Retinal pigment epithelial cell (primary cell): Measurements from ENCODE around the gene PREX1.

Experiments
- DNase-seq: peaks from one replicate; pipeline ENCODE4 v3.0.0-alpha.2; 2010; ENCODE audit warnings: low read depth
- H3K4me3 ChIP-seq: 2 replicates; pipeline ENCODE4 v1.5.1; 2011; ENCODE audit warnings: mild to moderate bottlenecking, low read length, control low read depth, moderate library complexity
- CTCF ChIP-seq: conservative IDR thresholded peaks from 2 replicates; pipeline ENCODE4 v1.5.1; 2011; ENCODE audit warnings: low read depth, low read length, control low read depth, inconsistent platforms

The PREX1 gene

GRCh38 chr20:48691523-48691922, 136.3 kb downstream of the PREX1 start:
- no peak for DNase-seq
- no peak for TF ChIP-seq CTCF
- no peak overlapping the region for H3K4me3 ChIP-seq

- H3K4me3 ChIP-seq, result no peak overlapping the region
- no peak for DNase-seq
- TF ChIP-seq CTCF, result no peak
Measured at GRCh38 chr20:48690888-48691287, 136.9 kb downstream of the PREX1 start.

- no peak overlapping the region for H3K4me3 ChIP-seq
- no peak for DNase-seq
- TF ChIP-seq CTCF, result no peak
Measured at GRCh38 chr20:48689874-48690571, 137.8 kb downstream of the PREX1 start.

GRCh38 chr20:48689388-48689787, 138.4 kb downstream of the PREX1 start:
- no peak for DNase-seq
- no peak for TF ChIP-seq CTCF
- H3K4me3 ChIP-seq, result no peak overlapping the region

GRCh38 chr20:48688579-48688978, 139.2 kb downstream of the PREX1 start:
- TF ChIP-seq CTCF, result no peak
- no peak for DNase-seq
- no peak overlapping the region for H3K4me3 ChIP-seq

- no peak overlapping the region for H3K4me3 ChIP-seq
- no peak for DNase-seq
- TF ChIP-seq CTCF, result no peak
Measured at GRCh38 chr20:48687117-48687800, 140.5 kb downstream of the PREX1 start.
